ENCODE data around the gene PCDHGA1.

The PCDHGA1 gene

DNA sequence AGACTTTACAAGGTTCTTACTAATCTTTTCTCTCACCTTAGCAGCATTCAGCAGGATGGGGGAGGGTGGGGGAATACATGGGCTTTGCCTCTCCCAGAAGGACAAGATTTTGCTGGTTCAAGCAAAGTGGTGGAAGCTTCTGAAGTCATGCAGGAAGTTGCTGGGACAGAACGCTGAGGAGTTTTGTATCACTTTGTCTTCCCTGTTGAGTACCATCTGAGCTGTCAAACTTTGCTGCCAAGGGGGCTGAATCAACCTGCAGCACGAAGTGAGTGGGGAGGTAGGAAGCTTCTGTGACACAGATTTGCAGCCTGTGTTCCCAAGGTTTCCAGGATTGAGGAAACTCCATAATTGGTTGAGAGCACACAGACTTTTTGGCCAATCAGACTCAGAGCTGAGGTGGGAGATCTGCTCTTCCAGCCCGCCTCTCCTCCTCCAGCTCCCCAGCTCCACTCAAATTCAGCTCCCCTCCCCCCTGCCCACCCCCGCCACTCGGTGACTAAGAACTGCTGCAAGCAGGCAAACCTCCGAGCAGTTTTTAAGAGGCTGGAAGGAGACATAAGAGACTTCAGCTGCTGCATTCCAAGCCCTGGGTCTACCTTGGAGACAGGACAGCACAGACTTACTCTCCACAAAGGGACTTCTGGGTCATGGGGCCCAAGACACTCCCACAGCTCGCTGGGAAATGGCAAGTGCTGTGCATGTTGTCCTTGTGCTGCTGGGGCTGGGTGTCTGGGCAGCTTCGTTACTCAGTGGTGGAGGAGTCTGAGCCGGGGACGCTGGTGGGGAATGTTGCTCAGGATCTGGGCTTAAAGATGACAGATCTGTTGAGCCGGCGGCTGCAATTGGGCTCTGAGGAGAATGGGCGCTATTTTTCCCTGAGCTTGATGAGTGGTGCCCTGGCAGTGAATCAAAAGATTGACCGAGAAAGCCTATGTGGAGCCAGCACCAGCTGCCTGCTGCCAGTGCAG is 158.6 kb downstream of the PCDHGA1 start, which contains the start of gene PCDHGC5:
Gene PCDHGC5, plus strand, starts transcription at position 491 of the 971 bp plus-strand sequence. Its CDS starts 160 bp downstream, at position 651.
- H3K4me3 Mint-ChIP-seq = no peak within 1 kb of the TSS
- DNase-seq (ENCODE audit: low spot score in 2 of 2) (no peak), ATAC-seq (ENCODE audit: low read depth) (no peak)
- peaks cover 17% of the 10 kb centered on the region for H3K4me1 Mint-ChIP-seq
- peaks cover 27% of the 10 kb centered on the region for H3K27me3 Mint-ChIP-seq
- no peaks in the 10 kb centered on the region for H3K9me3 Mint-ChIP-seq
- H3K27ac Mint-ChIP-seq = no peak within 1 kb of the TSS
- peaks cover 1% of the 10 kb centered on the region for H3K36me3 Mint-ChIP-seq

DNA sequence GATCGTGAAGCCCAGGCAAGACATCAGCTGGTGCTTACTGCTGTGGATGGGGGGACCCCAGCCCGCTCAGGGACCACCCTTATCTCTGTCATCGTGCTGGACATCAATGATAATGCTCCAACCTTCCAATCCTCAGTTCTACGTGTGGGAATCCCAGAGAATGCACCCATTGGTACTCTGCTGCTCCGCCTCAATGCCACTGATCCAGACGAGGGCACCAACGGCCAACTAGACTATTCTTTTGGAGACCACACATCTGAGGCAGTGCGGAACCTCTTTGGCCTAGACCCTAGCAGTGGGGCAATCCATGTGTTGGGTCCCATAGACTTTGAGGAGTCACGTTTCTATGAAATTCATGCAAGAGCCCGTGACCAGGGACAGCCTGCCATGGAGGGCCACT is 159.5 kb downstream of the PCDHGA1 start:
- no peak for ATAC-seq (ENCODE audit: low read depth)
- Mint-ChIP-seq H3K9me3 (no peaks in the 10 kb centered on the region), H3K36me3 (peaks cover 1% of the 10 kb centered on the region), H3K27ac (no peak overlapping the region), H3K27me3 (peaks cover 24% of the 10 kb centered on the region), H3K4me3 (no peak overlapping the region), H3K4me1 (peaks cover 9% of the 10 kb centered on the region)
- DNase-seq (ENCODE audit: low spot score in 2 of 2) = no peak

GRCh38 chr5:141490271-141490670 is 160.0 kb downstream of the PCDHGA1 start:
- ATAC-seq (ENCODE audit: low read depth) = no peak
- Mint-ChIP-seq H3K36me3 (peaks cover 1% of the 10 kb centered on the region), H3K27me3 (peaks cover 24% of the 10 kb centered on the region), H3K9me3 (no peaks in the 10 kb centered on the region), H3K4me3 (no peak overlapping the region), H3K27ac (no peak overlapping the region), H3K4me1 (peaks cover 10% of the 10 kb centered on the region)
- no peak for DNase-seq (ENCODE audit: low spot score in 2 of 2)

DNA sequence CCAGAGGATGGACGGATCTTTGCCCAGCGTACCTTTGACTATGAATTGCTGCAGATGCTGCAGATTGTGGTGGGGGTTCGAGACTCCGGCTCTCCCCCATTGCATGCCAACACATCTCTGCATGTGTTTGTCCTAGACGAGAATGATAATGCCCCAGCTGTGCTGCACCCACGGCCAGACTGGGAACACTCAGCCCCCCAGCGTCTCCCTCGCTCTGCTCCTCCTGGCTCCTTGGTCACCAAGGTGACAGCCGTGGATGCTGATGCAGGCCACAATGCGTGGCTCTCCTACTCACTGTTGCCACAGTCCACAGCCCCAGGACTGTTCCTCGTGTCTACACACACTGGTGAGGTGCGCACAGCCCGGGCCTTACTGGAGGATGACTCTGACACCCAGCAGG is 160.5 kb downstream of the PCDHGA1 start:
- ATAC-seq (ENCODE audit: low read depth) (no peak), DNase-seq (ENCODE audit: low spot score in 2 of 2) (no peak)
- Mint-ChIP-seq H3K4me1 (peaks cover 12% of the 10 kb centered on the region), H3K36me3 (peaks cover 4% of the 10 kb centered on the region), H3K27me3 (peaks cover 29% of the 10 kb centered on the region), H3K9me3 (no peaks in the 10 kb centered on the region), H3K27ac (no peak overlapping the region), H3K4me3 (no peak overlapping the region)

- peaks cover 12% of the 10 kb centered on the region for H3K4me1 Mint-ChIP-seq
- peak overlapping the region; percentile 88 for H3K4me3 Mint-ChIP-seq
- peak; percentile 11 for ATAC-seq (ENCODE audit: low read depth)
- peak overlapping the region; percentile 73 for H3K27ac Mint-ChIP-seq
- no peaks in the 10 kb centered on the region for H3K9me3 Mint-ChIP-seq
- H3K27me3 Mint-ChIP-seq = peaks cover 26% of the 10 kb centered on the region
- DNase-seq (ENCODE audit: low spot score in 2 of 2) = no peak
- peaks cover 4% of the 10 kb centered on the region for H3K36me3 Mint-ChIP-seq
Measured at GRCh38 chr5:141491323-141492167, 161.2 kb downstream of the PCDHGA1 start.

DNA sequence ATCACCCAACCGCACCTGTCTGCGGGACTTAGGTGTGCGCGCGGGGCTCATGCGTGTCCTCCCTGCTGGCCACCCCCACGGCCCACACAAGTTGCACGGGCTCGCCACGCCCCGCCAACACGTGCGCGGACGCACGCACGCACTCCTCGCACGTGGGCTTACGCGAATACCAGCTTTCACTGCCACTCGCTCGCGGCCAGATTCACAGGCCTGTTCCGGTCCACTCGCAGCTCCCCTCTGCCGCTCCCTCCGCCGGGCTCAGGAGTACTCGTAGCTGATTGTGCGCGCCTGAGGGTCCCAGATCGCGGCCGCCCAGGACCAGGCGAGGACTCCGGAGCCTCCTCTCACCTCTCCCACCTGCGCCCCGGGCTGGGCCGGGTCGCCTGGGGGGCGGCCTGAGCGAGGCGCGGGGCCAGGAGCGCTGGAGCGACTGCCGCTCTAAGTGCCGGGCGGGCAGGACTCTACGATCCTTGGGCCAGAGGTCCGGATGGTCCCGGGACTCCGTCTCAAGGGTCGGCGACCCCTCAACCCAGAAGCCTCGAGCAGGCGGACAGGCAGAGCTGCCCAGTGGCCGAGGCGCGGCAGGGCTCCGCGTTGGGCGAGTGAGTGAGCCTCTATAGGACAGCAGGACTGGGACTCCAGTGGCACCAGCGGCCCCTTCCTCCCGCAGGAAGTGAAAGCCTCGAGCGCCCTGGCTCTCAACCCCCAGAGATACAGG is 162.0 kb downstream of the PCDHGA1 start:
- Mint-ChIP-seq H3K36me3 (peaks cover 4% of the 10 kb centered on the region), H3K4me1 (peaks cover 12% of the 10 kb centered on the region), H3K27ac (peak overlapping the region; percentile 73), H3K9me3 (no peaks in the 10 kb centered on the region), H3K27me3 (peaks cover 22% of the 10 kb centered on the region), H3K4me3 (peak overlapping the region; percentile 88)
- DNase-seq (ENCODE audit: low spot score in 2 of 2) (peak in 1 of 2 donors; percentile 52), ATAC-seq (ENCODE audit: low read depth) (peak; percentile 87)

- DNase-seq (ENCODE audit: low spot score in 2 of 2) = no peak
- peaks cover 4% of the 10 kb centered on the region for H3K36me3 Mint-ChIP-seq
- H3K9me3 Mint-ChIP-seq = no peaks in the 10 kb centered on the region
- H3K27me3 Mint-ChIP-seq = peaks cover 18% of the 10 kb centered on the region
- H3K27ac Mint-ChIP-seq = no peak overlapping the region
- no peak overlapping the region for H3K4me3 Mint-ChIP-seq
- peaks cover 12% of the 10 kb centered on the region for H3K4me1 Mint-ChIP-seq
- no peak for ATAC-seq (ENCODE audit: low read depth)
Measured at GRCh38 chr5:141493500-141494422, 163.4 kb downstream of the PCDHGA1 start.

DNA sequence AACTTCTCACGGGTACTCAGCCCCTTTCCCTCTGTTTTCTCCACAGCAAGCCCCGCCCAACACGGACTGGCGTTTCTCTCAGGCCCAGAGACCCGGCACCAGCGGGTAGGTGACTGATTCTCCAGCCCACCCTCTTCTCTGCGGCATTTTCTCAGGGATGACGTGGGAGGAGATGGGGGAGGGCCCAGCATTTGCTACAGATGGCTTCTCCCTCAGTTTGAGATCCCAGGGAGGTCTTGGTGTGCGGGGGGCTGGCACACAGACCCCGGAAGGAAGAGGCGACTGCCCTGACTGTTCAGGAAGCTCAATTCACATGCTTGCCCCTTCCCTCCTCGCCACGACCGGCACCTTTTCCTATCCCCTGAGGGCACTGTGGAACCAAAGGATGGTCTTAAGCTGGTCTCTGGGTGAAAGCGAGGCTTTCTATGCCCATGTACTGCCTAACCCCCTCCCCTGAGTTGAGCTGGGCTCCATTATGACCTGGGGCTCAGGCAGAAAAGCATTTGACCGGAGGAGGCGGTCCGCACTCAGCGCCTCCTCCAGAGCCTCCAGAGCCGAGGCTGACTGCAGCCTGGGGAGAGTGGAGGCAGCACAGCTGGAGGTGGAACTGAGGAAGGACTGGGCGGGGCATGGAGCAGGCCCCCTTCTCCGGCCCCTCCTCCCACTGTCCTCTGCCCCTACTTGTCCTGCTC is 164.6 kb downstream of the PCDHGA1 start:
- Mint-ChIP-seq H3K27me3 (peaks cover 18% of the 10 kb centered on the region), H3K9me3 (no peaks in the 10 kb centered on the region), H3K27ac (no peak overlapping the region), H3K36me3 (peaks cover 4% of the 10 kb centered on the region), H3K4me1 (peaks cover 12% of the 10 kb centered on the region), H3K4me3 (peak overlapping the region; percentile 1)
- DNase-seq (ENCODE audit: low spot score in 2 of 2) (no peak), ATAC-seq (ENCODE audit: low read depth) (no peak)

DNA sequence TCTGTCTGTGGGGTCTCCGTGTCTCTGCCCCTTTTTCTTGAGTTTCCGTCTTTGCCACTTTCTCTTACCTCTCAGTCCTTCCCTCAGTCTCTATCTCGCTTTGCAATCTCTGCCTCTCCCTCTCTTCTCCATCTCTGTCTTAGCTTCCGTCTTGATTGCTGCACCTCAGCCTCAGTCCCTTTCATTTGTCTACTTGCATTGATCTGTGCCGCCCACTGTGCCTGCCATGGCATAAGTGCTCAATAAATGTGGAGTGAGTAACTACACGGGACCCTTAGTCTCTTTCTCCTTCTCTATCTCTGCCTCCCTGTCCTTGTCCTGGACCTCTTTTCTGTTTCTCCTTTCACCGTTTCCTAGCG is 165.1 kb downstream of the PCDHGA1 start:
- no peak for DNase-seq (ENCODE audit: low spot score in 2 of 2)
- ATAC-seq (ENCODE audit: low read depth) = no peak
- H3K4me3 Mint-ChIP-seq = peak overlapping the region; percentile 1
- peaks cover 12% of the 10 kb centered on the region for H3K4me1 Mint-ChIP-seq
- peaks cover 16% of the 10 kb centered on the region for H3K27me3 Mint-ChIP-seq
- no peaks in the 10 kb centered on the region for H3K9me3 Mint-ChIP-seq
- peaks cover 4% of the 10 kb centered on the region for H3K36me3 Mint-ChIP-seq
- no peak overlapping the region for H3K27ac Mint-ChIP-seq

GRCh38 chr5:141496038-141496437 is 165.7 kb downstream of the PCDHGA1 start:
- Mint-ChIP-seq H3K27ac (no peak overlapping the region), H3K27me3 (peaks cover 10% of the 10 kb centered on the region), H3K4me3 (no peak overlapping the region), H3K36me3 (peaks cover 2% of the 10 kb centered on the region), H3K4me1 (peaks cover 10% of the 10 kb centered on the region), H3K9me3 (no peaks in the 10 kb centered on the region)
- DNase-seq (ENCODE audit: low spot score in 2 of 2) (no peak), ATAC-seq (ENCODE audit: low read depth) (no peak)

GRCh38 chr5:141501761-141502160 is 171.4 kb downstream of the PCDHGA1 start:
- ATAC-seq (ENCODE audit: low read depth) (no peak), DNase-seq (ENCODE audit: low spot score in 2 of 2) (no peak)
- Mint-ChIP-seq H3K4me3 (no peak overlapping the region), H3K27me3 (peaks cover 1% of the 10 kb centered on the region), H3K27ac (no peak overlapping the region), H3K9me3 (no peaks in the 10 kb centered on the region), H3K36me3 (no peaks in the 10 kb centered on the region), H3K4me1 (peaks cover 4% of the 10 kb centered on the region)

GRCh38 chr5:141503681-141504080 is 173.4 kb downstream of the PCDHGA1 start:
- DNase-seq (ENCODE audit: low spot score in 2 of 2) (no peak), ATAC-seq (ENCODE audit: low read depth) (no peak)
- H3K27ac Mint-ChIP-seq = no peak overlapping the region
- H3K9me3 Mint-ChIP-seq = no peaks in the 10 kb centered on the region
- H3K4me3 Mint-ChIP-seq = no peak overlapping the region
- no peaks in the 10 kb centered on the region for H3K36me3 Mint-ChIP-seq
- H3K27me3 Mint-ChIP-seq = peaks cover 1% of the 10 kb centered on the region
- peaks cover 18% of the 10 kb centered on the region for H3K4me1 Mint-ChIP-seq

Data from memory B cell (primary cell).